Activated CD8-positive, alpha-beta memory T cell treated with anti-CD3 and anti-CD28 coated beads, Interleukin-2, amount 50 U/mL, for 24 hours (primary cell): ENCODE data around the gene PXN.
"Not testable (repeated sequence)": the region's sequence is repeated elsewhere in the genome, so short reads cannot be mapped to it uniquely, and the experiment has no call there.

Source experiments
- DNase-seq: peaks from one replicate; pipeline ENCODE4 v3.0.0-alpha.2; 2020; ENCODE audit errors: extremely low read depth

PXN gene

GRCh38 chr12:120209851-120210250 lies 55.7 kb downstream of the PXN start:
- no peak for DNase-seq

GRCh38 chr12:120207227-120207626 lies 58.3 kb downstream of the PXN start:
- DNase-seq = no peak

DNA sequence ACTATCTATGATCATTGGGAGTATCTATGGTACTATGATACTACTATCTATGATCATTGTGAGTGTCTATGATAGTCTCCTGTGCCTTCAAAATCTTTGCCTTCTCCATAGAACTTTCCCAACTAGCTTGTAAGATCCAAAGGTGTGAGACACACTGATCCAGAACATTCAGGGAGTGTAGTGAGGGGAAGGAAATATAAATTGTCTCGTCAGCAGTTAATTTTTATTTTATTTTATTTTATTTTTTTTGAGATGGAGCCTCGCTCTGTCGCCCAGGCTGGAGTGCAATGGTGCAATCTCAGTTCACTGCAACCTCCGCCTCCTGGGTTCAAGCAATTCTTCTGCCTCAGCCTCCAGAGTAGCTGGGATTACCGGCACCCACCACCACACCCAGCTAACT lies 58.7 kb downstream of the PXN start:
- not testable (repeated sequence) for DNase-seq

- no peak for DNase-seq
These were observed 59.3 kb downstream of the PXN start for GRCh38 chr12:120206228-120206627.

- no peak for DNase-seq
These were observed 61.4 kb downstream of the PXN start for GRCh38 chr12:120204171-120204570.

- DNase-seq = no peak
These were observed 65.1 kb downstream of the PXN start for GRCh38 chr12:120200364-120200800.

GRCh38 chr12:120199595-120200306 lies 65.8 kb downstream of the PXN start:
- DNase-seq = no peak

DNA sequence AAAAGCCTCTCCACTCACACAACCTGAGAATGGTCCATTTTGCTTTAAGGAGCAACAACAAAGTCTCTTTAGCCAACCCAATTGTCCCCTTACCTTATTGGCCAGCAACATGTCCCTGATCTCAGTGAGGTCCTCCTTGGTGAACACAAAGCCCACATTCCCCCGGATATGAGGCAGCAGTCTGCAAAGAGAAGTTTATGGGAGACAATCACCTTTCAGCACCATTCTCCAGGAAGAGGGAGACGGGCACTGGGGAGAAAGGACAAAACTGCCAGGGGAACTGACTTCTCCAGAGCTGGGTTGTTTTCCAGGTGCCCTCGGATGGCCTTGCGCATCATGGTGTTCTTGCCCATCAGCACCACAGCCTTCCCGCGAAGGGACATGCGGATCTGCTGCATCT lies 66.5 kb downstream of the PXN start:
- no peak for DNase-seq

DNA sequence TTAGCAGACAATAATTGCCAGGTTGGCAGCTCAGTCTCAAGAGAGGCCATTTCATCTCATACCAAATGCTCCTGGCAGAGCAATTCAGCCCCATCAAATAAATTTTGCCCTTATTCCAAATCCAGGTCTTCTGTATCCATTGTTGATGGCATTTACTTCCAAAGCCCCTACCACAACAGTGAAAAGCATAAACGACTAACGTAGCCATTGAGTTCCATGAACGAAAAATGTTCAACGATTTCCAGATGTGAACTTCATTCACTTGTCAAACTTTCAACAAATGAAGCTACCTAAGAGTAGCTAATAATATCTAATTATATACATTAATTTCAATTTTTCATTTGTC lies 68.0 kb downstream of the PXN start:
- DNase-seq = no peak

DNA sequence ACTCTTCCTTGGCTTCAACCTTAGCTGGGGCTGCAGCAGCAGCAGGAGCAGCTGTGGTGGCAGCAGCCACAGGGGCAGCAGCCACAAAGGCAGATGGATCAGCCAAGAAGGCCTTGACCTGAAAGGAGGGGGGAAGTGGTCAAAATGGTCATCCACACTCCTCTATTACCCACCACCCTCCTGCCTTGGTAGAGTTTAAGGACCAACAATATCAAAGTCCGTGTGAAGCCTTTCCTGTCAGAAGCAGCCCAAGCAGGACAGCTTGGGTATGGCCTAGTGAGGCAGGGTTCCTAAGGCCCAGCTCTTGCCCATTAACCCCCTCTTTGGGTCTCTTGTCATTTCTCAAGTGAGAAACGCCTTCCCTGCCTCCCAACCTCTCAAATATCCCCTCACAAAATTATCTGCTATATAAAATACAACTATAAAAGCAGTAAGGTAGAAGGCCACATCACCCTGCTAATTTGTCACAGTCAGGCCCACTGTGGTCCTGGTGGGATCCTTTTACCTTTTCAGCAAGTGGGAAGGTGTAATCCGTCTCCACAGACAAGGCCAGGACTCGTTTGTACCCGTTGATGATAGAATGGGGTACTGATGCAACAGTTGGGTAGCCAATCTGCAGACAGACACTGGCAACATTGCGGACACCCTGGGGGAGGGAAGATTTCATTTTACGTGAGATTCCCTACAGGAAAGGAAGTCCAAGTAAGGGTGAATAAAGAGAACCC lies 68.6 kb downstream of the PXN start:
- not testable (repeated sequence) for DNase-seq

DNA sequence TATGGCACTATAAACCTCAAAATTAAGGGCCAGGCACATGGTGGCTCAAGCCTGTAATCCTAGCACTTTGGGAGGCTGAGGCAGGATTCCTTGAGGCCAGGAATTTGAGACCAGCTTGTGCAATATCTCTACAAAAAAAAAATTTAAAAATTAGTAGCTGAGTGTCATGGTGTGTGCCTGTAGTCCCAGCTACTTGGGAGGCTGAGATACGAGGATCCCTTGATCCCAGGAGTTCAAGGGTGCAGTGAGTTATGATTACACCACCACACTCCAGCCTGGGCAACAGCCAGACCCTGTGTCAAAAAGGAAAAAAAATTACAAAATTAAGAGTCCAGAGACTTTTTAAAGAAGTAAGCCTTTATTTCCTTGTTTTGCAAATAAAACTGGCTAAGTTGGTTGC lies 69.2 kb downstream of the PXN start:
- no peak for DNase-seq

DNA sequence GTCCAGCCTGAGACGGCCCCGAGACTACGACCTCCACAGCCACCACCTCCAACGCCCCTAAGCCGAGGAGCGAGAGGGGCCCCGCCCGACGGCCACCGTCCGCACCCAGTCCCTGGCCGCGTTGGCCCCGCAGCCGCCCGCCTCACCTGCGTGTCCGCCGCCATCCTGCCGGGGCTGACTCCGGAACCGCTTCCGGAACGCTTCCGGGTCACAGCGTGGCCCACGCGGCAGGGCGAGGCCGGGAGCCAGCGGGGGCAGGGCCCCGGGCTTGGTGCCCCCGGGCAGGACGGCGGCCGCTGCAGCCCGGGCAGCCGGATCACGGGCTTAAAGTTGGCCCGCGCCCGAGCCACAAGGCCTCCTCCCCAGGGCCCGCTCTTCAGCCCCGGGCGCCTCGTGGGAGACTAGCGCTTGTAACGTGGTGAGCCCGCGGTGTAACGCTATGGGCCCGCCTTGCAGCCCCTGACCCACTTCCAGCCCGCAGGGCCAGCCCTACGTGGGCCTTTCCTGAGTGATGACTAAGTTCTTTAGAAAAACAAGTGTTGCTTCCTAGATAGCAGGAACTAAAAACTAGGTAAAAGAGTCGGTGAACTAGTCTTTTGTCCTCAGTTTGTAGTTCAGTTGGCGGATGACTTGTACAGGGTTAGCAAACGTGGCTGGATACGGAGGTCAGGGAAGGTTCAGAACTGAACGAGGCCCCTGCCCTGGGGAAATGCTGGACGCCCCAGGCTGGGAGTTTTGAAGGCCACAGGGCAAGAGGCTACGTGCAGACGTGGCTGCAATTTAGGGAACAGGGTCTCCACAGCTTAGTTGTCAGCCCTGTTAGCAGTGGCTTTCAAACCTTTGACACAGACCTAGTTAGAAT lies 70.8 kb downstream of the PXN start, which contains the start of gene GCN1:
Gene GCN1 (minus strand): TSS at position 182 of the 862 bp plus-strand sequence. CDS start 18 bp downstream, at position 164.
- peak; percentile 57 for DNase-seq

- no peak for DNase-seq
These were observed 71.3 kb downstream of the PXN start for GRCh38 chr12:120194226-120194533.

DNA sequence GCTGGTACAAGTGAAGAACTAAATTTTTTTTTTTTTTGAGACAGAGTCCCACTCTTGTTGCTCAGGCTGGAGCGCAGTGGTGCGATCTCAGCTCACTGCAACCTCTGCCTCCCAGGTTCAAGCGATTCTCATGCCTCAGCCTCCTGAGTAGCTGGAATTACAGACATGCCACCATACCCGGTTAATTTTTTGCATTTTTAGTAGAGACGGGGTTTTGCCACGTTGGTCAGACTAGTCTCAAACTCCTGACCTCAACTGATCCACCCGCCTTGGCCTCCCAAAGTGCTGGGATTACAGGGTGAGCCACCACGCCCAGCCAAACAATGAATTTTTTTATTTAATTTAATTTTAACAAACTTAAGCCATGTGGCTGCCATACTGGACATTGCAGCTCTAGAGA lies 72.2 kb downstream of the PXN start:
- DNase-seq = not testable (repeated sequence)

GRCh38 chr12:120190985-120191480 lies 74.5 kb downstream of the PXN start:
- no peak for DNase-seq

GRCh38 chr12:120190386-120190785 lies 75.1 kb downstream of the PXN start:
- no peak for DNase-seq

GRCh38 chr12:120186654-120187053 lies 78.9 kb downstream of the PXN start:
- DNase-seq = no peak

GRCh38 chr12:120183211-120183631 lies 82.3 kb downstream of the PXN start:
- DNase-seq = no peak

GRCh38 chr12:120181991-120182631 lies 83.4 kb downstream of the PXN start:
- DNase-seq = no peak

DNA sequence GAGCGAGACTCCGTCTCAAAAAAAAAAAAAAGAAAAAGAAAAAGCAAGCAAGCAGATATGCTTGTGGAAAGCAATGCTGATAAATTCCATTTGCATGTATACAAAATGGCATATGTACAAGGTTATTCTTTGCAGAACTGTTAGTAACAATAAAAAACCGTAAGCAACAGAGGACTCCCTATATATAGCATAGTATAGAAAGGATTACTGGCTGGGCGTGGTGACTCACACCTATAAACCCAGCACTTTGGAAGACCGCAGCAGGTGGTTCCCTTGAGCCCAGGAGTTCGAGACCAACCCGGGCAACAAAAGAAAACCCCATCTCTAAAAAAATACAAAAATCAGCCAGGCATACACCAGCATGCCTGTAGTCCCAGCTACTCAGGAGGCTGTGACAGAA lies 84.6 kb downstream of the PXN start:
- no peak for DNase-seq

DNA sequence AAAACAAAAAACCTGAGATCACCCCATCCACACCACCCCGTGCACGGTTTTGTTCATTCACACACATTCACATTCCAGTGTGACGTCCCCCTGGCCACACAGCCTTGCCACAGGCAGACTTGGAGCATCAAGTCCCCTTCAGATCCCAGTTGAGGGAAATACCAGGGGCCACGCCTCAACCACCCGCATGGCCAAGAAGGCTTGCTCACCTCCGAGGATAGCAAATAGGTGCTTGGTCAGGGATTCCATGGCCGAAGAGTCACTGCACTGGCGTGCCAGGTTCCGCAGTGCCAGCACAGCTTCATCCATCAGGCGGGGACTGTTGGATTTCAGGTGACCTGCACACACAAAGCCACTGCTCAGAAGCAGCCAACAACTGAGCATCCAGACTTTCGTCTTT lies 90.0 kb downstream of the PXN start:
- no peak for DNase-seq

GRCh38 chr12:120175062-120175461 lies 90.5 kb downstream of the PXN start:
- DNase-seq = no peak
